HG02884 (cell line): Measurements from ENCODE around the gene RCOR1.
"Not testable (repeated sequence)": the region's sequence is repeated elsewhere in the genome, so short reads cannot be mapped to it uniquely, and the experiment has no call there.

Source experiments
- ATAC-seq: cut with Tn5 transposase; IDR thresholded peaks from one replicate; pipeline ENCODE4 v1.9.1; 2021; ENCODE audit warnings: mild to moderate bottlenecking, moderate library complexity; ENCODE audit not compliant: unreplicated experiment

The RCOR1 gene

DNA sequence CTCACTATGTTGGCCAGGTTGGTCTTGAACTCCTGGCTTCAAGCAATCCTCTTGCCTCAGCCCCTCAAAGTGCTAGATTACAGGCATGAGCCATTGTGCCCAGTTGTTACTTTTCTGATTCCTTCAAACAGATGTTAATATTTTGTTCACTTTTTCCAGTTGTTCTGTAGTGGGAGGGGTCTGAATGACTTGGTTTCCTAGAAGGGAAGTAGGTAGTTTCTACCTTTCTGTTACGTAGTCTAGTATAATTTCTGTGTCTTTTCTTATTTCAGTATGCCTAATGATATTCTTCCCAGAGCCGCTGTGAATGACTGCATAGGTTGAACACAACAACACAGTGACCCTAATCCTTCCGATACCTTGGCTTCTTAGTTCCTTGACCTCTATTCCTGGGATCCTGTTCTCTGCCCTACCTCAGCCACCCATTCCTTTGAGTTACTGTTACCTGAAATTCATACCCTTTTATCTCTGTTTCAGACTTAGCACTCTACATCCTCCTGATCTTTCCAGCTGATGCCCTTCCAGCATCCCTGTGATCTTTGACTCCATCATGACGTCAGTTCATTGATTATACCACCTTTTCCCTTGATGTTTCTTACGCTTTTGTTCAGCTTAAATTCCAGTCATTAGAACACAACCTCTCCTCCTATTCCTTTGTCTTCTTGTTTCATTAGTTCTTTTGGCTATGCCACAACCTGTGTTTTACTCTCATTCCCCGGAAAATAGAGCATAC is 33.3 kb downstream of the RCOR1 start:
- no peak for ATAC-seq

DNA sequence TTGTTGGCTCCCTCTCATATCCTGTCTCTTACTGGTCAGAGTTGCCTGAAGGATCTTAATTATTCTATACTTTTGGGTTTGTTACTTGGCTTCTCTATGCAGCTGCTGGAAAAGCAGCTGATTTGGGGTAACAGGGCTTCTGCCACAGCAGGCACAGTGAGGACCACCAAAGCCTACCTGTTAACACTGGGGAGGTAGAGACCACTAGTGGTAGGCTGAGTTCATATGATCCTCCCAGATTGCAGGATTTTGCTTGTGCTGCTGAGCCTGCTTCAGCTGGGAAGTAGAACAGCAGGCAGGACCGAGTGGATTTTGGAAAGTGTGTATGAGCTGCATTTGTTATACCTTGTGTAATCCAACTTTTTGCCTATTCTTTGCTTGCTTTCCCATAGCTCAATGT is 34.1 kb downstream of the RCOR1 start:
- no peak for ATAC-seq

GRCh38 chr14:102629011-102629444 is 36.6 kb downstream of the RCOR1 start:
- no peak for ATAC-seq

GRCh38 chr14:102629808-102630350 is 37.4 kb downstream of the RCOR1 start:
- ATAC-seq = no peak

- no peak for ATAC-seq
Observed at GRCh38 chr14:102630405-102630804, 38.0 kb downstream of the RCOR1 start.

DNA sequence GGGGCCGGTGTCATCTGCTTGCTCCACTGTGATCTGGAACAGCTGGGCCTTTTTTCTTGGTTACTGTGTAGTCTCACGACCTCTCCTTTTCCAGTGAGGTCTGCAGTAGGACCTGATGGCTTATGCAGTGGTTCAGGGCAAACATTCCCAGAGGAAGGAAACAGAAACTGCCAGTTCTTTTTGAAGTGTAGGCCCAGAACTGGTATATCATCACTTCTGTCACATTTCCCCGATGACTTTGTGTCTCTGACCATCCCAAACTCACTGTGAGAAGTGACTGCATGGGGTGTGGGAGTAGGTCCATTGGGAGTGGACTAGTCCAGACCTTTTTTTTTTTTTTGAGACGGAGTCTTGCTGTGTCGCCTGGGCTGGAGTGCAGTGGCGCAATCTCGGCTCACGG is 38.4 kb downstream of the RCOR1 start:
- no peak for ATAC-seq

- ATAC-seq = no peak
Observed at GRCh38 chr14:102633906-102634595, 41.6 kb downstream of the RCOR1 start.

DNA sequence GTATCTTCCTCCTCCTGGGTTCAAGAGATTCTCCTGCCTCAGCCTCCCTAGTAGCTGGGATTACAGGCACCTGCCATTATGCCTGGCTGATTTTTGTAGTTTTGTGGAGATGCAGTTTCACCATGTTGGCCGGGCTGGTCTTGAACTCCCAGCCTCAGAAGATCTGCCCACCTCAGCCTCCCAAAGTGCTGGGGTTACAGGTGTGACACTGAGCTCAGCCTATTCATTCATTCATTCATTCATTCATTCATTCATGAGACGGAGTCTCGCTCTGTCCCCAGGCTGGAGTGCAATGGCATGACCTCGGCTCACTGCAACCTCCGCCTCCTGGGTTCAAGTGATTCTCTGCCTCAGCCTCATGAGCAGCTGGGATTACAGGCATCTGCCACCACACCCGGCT is 47.2 kb downstream of the RCOR1 start:
- ATAC-seq = not testable (repeated sequence)

DNA sequence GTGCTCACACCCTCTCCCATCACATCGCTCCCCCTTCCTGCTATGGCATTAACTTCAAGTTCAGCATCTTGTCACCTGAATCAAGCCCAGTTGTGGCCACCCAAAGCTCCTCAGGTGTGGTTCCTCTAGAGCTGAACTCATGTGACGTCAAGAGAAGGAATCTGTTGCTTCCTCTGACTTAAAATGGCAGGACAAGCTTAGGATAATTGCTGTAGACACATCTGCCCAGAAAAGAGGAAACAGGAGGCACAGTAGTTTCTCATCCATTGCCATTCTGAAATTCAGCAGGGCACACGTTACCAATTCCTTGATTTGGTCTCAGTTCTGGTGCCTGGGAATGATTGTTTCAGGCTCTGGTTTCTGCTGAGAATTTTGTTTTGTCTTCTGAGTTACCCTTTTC is 52.1 kb downstream of the RCOR1 start:
- no peak for ATAC-seq

- no peak for ATAC-seq
Observed at GRCh38 chr14:102645746-102646440, 53.4 kb downstream of the RCOR1 start.

DNA sequence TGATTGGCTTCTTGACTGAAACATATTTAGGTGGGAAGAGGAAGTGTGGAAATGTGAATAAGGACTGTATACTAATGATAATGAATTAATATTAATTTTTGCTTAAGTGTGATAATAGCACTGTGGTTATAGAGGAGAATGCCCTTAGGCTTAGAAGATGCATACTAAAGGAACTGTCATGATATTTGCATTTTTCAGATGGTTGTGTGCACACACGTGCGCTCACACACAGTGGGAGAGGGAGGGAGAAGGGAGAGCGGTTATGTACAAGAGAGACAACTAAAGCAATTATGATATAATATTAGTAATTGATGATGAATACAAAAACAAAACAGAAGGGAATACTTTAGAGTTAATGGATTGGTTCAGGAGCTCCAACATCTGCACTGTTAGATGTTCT is 54.2 kb downstream of the RCOR1 start:
- no peak for ATAC-seq

- no peak for ATAC-seq
Observed at GRCh38 chr14:102652194-102652593, 59.7 kb downstream of the RCOR1 start.

DNA sequence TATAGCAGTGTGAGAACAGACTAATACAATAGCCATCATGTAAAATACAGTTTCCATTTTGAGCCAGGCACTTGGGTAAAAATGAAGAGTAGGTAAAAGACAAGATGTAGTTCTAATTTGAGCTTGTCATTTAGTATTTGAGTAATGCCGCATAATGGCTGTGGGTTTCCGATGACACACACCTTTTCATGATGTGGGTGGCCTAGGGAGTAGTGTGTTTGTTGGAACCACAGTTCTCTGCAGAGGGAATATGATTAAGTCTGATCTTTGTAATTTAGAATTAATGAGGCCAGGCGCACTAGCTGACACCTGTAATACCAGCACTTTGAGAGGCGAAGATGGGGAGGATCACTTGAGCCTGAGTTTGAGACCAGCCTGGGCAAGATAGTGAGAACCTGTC is 61.8 kb downstream of the RCOR1 start:
- ATAC-seq = no peak

GRCh38 chr14:102655137-102655536 is 62.7 kb downstream of the RCOR1 start:
- ATAC-seq = no peak

GRCh38 chr14:102659797-102660196 is 67.3 kb downstream of the RCOR1 start:
- no peak for ATAC-seq

GRCh38 chr14:102661614-102662013 is 69.2 kb downstream of the RCOR1 start:
- no peak for ATAC-seq

DNA sequence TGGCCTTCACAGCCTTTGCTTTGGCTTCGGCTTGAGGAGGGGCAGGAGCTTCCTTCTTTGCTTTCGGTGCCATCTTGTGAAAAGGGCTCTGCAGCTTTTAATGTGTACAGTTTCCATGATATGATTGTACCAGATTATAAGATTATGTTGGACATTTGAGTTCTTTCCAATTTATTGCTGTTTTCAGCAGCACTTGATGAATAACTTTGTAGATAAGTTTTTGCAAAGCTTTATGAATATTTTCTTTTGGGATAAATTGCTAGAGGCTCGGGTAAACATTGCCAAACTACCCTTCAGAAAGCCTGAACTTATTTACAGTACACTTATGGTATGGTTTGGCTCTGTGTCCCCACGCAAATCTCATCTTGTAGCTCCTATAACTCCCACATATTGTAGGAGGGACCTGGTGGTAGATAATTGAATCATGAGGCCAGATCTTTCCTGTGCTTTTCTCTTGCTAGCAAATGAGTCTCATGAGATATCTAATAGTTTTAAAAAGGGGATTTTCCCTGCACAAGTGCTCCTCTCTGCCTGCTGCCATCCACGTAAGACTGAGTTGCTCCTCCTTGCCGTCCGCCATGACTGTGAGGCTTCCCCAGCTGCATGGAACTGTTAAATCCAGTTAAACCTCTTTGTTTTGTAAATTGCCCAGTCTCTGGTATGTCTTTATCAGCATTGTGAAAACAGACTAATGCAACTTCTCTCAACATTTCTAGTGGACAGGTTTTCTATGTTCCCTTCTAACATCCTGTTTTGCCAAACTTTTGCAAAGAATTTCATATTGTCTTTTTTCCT is 70.4 kb downstream of the RCOR1 start:
- ATAC-seq = no peak

DNA sequence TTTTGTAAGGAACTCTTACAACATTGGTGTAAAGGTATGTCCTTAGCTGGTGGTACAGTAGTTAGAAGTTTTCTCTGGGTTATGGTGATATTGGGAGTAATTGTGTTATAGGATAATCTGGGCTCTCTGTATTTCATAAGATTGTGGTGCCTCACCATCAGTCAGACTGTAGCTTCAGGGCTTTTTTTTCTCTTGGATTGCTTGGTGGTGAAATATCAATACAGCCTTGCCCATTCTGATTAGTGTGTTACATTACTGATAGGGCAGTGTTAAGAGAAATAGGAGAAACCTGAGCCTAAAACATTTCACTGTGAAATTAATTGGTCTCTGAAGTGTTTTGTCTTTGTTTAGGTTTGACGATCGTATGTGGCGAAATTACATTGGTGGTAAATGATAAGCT is 71.0 kb downstream of the RCOR1 start:
- no peak for ATAC-seq

GRCh38 chr14:102665621-102666020 is 73.2 kb downstream of the RCOR1 start:
- ATAC-seq = no peak

DNA sequence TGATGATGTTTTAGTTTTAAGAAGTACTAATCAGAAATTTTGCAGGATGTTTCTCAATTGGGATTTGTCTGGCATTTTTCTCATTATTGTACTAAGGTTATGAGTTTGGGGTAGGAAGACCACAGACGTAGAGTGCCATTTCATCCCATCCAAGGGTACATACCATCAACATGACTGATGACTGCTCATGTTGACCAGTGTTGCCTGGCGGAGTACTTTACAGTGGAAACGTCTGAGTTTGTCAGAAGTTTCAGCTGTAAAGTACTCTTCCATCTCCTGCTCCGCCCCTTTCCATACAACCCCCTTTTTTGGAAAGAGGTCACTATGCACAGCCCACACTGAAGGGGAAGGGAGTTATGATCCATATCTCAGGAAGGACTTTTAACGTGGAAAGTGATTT is 74.2 kb downstream of the RCOR1 start:
- no peak for ATAC-seq

DNA sequence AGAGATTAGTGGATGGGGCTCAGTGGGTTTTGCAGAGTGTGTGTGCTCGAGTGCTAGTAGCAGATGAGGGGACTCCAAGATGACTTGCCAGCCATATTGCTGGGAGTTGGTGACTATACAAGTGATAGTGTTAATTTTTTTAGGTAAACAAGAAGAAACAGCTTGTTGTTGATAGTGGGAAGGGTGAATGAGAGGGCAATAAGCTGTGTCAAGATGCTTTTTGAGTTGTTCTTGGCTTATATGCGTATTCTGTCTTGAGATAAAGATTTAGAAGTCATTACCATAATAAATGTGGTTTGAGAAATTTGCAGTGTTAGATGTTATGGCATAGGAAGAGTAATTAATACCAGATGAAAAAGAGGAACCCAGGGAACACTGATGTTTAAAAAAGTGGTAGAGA is 75.3 kb downstream of the RCOR1 start:
- no peak for ATAC-seq
